ENCODE results near the gene CSNK1G1. TPM values are rescaled to one million over a fixed set of nuclear protein-coding genes. Genes with fewer than 3 reads are reported as not detected.

The CSNK1G1 gene
- total and polyA plus RNA-seq, 3 donors from 2014 or later: 32.7 to 77.5 (median 59.6) TPM

DNA sequence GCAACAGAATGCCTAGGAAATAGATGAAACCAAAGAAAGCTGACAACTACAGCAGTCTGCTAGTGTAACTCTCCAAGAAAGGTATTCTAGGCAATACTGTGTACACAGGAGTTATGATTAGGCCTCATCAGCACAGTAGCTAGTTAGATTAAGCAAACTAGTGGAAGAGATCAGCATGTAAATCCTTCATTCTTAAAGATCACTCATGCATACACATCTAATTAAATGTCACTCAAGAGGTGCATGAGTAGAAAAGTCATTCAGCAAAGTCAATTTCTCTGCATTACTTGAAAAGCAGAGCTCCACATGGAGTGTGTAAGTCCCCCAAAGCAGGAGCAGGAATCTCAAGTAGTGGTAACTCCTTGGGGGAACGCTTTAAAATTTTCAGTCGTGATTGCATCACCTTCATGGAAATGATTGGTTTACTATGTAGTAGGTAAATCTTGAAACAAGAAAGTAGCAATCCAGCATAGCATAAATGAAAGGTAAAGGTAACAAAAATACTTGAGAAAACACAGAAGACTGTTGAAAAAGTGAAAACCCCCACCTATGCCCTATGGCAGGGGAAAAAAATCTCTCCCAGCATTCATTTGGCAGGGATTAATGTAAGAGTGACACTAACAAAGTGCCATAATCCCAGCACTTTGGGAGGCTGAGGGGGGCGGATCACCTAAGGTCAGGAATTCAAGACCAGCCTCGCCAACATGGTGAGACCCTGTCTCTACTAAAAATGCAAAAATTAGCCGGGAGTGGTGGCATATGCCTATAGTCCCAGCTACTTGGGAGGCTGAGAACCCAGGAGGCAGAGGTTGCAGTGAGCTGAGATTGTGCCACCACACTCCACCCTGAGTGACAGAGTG, 163.8 kb downstream of the CSNK1G1 start:
- no peak for TF ChIP-seq POLR2A (IDR thresholded peaks at IDR 0.05)
- TF ChIP-seq, protein P1, sequence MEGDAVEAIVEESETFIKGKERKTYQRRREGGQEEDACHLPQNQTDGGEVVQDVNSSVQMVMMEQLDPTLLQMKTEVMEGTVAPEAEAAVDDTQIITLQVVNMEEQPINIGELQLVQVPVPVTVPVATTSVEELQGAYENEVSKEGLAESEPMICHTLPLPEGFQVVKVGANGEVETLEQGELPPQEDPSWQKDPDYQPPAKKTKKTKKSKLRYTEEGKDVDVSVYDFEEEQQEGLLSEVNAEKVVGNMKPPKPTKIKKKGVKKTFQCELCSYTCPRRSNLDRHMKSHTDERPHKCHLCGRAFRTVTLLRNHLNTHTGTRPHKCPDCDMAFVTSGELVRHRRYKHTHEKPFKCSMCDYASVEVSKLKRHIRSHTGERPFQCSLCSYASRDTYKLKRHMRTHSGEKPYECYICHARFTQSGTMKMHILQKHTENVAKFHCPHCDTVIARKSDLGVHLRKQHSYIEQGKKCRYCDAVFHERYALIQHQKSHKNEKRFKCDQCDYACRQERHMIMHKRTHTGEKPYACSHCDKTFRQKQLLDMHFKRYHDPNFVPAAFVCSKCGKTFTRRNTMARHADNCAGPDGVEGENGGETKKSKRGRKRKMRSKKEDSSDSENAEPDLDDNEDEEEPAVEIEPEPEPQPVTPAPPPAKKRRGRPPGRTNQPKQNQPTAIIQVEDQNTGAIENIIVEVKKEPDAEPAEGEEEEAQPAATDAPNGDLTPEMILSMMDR (IDR thresholded peaks at IDR 0.05): no peak
- intact Hi-C loops (cut with DNase I; ENCODE audit: low total_unique reads): no loop called here
- H3K4me3 ChIP-seq: no peak overlapping the region
- H3K36me3 ChIP-seq (ENCODE audit: low read depth, missing control alignments): no peaks in the 10 kb centered on the region
- H3K27ac ChIP-seq: no peak overlapping the region
- H3K27me3 ChIP-seq: no peaks in the 10 kb centered on the region
- WGBS, 2 donors: 93 to 94% methylated on average over 5 of the region's 5 CpGs
- peaks cover 4% of the 10 kb centered on the region for H3K4me1 ChIP-seq
- H3K9me3 ChIP-seq: no peaks in the 10 kb centered on the region
- no peak for DNase-seq

DNA sequence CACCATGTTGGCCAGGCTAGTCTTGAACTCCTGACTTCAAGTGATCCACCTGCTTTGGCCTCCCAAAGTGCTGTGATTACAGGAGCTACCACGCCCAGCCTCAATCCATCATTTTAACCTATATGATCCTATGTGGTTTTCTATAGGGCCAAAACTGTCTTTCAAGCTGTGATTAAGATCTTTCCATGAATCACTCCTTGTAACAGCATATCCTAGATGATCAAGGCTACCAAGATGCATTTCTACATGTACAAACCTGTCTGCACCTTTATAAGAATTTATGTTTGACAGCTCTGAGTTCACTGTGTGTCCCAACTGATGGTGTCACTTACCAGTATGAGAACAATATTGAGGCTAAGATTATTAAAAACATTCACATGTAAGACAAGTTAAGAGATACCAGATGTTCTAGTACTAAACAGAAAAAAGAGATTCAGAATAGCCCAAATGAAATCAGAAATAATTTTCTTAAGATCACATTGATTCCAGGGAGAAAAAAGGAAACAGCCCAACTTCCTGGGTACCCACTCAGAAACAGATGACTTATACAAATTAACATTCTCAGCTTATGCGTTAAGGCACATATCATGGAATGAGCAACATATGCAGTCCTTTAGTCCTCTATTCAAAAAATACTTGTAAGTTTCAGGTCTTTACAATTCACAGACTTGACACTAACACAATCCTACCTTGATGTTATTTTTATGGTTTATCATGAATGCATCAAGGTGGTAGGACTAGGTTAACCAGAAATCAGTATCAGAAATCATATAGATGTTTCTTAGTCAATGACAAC, 168.4 kb downstream of the CSNK1G1 start:
- Histone ChIP-seq H3K4me1 (no peaks in the 10 kb centered on the region), H3K4me3 (no peak overlapping the region), H3K27ac (no peak overlapping the region), H3K27me3 (no peaks in the 10 kb centered on the region), H3K36me3 (ENCODE audit: low read depth, missing control alignments) (no peaks in the 10 kb centered on the region), H3K9me3 (no peaks in the 10 kb centered on the region)
- no peak for DNase-seq
- intact Hi-C loops (cut with DNase I; ENCODE audit: low total_unique reads): no loop called here
- TF ChIP-seq, protein P1 (IDR thresholded peaks at IDR 0.05): no peak
- TF ChIP-seq POLR2A (IDR thresholded peaks at IDR 0.05): no peak
- 93 to 96% methylated on average over 2 of the region's 2 CpGs for WGBS, 2 donors

DNA sequence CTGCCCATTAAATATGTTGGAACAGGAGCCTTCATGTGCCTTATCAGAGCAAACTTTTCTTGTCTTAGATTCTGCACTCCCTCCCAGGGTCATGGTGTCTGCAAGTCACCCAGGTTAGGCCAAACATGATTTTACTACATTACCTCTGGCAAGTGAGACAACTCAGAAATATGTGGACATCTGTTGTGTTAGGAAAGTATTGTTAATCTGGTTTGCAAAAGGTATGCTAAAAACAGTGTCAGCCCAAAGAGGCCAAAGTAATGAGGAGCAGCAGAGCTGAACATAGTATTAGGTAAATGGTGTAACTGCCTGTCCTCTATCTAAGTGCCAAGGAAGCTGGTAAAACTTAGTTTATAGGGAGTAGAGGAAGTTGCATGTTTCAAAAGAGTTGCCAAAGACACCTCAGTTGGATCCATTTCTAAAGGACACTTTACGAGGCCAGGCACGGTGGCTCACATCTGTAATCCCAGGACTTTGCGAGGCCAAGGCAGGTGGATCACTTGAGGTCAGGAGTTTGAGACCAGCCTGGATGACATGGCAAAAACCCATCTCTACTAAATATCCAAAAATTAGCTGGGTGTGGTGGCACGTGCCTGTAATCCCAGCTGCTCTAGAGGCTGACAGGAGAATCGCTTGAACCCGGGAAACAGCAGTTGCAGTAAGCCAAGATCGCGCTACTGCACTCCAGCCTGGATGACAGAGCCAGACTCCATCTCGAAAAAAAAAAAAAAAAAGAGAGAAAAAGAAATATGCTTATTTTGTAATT, 170.6 kb downstream of the CSNK1G1 start:
- intact Hi-C loops (cut with DNase I; ENCODE audit: low total_unique reads): no loop called here
- no peaks in the 10 kb centered on the region for H3K4me1 ChIP-seq
- H3K36me3 ChIP-seq (ENCODE audit: low read depth, missing control alignments): no peaks in the 10 kb centered on the region
- no peaks in the 10 kb centered on the region for H3K9me3 ChIP-seq
- no peak overlapping the region for H3K4me3 ChIP-seq
- H3K27ac ChIP-seq: no peak overlapping the region
- no peak for DNase-seq
- TF ChIP-seq, protein P1 (IDR thresholded peaks at IDR 0.05): no peak
- TF ChIP-seq POLR2A (IDR thresholded peaks at IDR 0.05): no peak
- 91 to 92% methylated on average over 9 of the region's 9 CpGs for WGBS, 2 donors
- H3K27me3 ChIP-seq: no peaks in the 10 kb centered on the region

DNA sequence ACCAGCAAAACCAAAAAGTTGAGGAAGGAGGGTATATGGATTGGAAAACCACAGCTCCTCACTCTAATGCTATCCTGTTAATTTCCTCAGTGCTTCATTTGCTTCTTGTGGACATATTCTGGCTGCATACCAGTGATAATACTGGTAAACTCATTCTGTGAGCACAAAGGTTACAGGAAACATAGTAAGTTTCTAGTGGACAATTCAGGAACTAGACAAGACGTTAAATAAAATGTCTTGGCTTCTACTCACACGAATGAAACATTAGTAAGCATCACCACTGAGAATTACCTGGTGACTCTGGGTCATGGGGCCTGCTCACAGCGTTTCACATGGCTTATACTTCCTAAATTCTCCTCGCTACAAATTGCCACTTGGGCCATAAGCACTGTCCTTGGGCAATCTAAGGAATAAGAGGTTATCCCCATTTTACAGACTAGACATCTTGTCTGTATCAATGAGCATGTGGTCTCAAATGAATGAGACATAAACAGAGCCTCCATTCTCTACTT, 173.1 kb downstream of the CSNK1G1 start:
- Histone ChIP-seq H3K9me3 (no peaks in the 10 kb centered on the region), H3K27ac (no peak overlapping the region), H3K4me1 (no peaks in the 10 kb centered on the region), H3K4me3 (no peak overlapping the region), H3K36me3 (ENCODE audit: low read depth, missing control alignments) (no peaks in the 10 kb centered on the region), H3K27me3 (no peaks in the 10 kb centered on the region)
- TF ChIP-seq, protein P1 (IDR thresholded peaks at IDR 0.05): no peak
- no peak for TF ChIP-seq POLR2A (IDR thresholded peaks at IDR 0.05)
- 87% methylated on average over 4 of the region's 4 CpGs for WGBS, 2 donors
- intact Hi-C loops (cut with DNase I; ENCODE audit: low total_unique reads): no loop called here
- no peak for DNase-seq
